ENCODE measurements around the gene NAA50.

The NAA50 gene

DNA sequence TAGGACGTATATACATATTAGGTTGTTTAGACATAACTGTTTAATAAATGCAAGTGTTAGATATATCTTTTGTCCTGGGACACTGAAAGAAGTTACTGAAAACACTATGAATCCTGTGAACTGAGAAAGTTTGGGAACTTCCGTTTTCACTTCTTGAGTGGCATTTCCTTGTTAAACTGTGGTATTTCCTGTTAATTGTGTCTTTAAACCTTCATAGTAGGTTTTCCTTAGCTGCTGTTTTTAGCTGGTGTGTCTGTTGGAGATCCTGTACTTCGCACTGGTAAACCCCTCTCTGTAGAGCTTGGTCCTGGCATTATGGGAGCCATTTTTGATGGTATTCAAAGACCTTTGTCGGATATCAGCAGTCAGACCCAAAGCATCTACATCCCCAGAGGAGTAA, 37.9 kb upstream of the NAA50 start:
- peak overlapping the region; percentile 97 for H2AK5ac ChIP-seq (ENCODE audit: low read length, severe bottlenecking)
- H3K27me3 ChIP-seq (ENCODE audit: control insufficient read depth in 1 of 2, insufficient read depth in 1 of 2, low read length in 2 of 2) = no peaks in the 10 kb centered on the region
- H3K36me3 ChIP-seq (ENCODE audit: control insufficient read depth in 1 of 2, insufficient read depth in 2 of 2, low read depth in 1 of 2, low read length in 2 of 2) = peaks cover 5 to 61% of the 10 kb centered on the region in 2 experiments
- H4K91ac ChIP-seq (ENCODE audit: low read length) = no peak overlapping the region
- H3K27ac ChIP-seq (ENCODE audit: low read length, poor library complexity, severe bottlenecking) = peak overlapping the region; percentile 68
- peak overlapping the region; percentile 89 for H2BK5ac ChIP-seq (ENCODE audit: low read depth, low read length, poor library complexity, severe bottlenecking)
- no peak overlapping the region for H3K23ac ChIP-seq (ENCODE audit: low read length in 2 of 2)
- no peak overlapping the region for H2AFZ ChIP-seq (ENCODE audit: low read depth, low read length)
- no peaks in the 10 kb centered on the region for H3K79me1 ChIP-seq (replicated peaks; ENCODE audit: low read length, poor library complexity, severe bottlenecking)
- peak overlapping the region in 1 of 2 experiments; percentile 34 for H3K18ac ChIP-seq (ENCODE audit: low read depth in 1 of 2, low read length in 2 of 2)
- WGBS = 64% methylated on average over 4 of the region's 4 CpGs
- no peak overlapping the region for H3K4me2 ChIP-seq (ENCODE audit: low read length, poor library complexity, severe bottlenecking)
- no peak overlapping the region for H3K4me3 ChIP-seq (ENCODE audit: insufficient read depth in 1 of 2, low read depth in 1 of 2, low read length in 2 of 2)
- H3K4ac ChIP-seq (ENCODE audit: low read depth in 1 of 2, low read length in 2 of 2) = peak overlapping the region in 1 of 2 experiments; percentile 75
- H3K9me3 ChIP-seq (ENCODE audit: control insufficient read depth, low read length) = no peaks in the 10 kb centered on the region
- H2BK120ac ChIP-seq (ENCODE audit: low read depth, low read length) = no peak overlapping the region
- no peak overlapping the region for H3K14ac ChIP-seq (ENCODE audit: low read length in 2 of 2)
- peak overlapping the region; percentile 94 for H3K9ac ChIP-seq (ENCODE audit: low read length)
- peak overlapping the region in 1 of 2 experiments; percentile 66 for H2BK12ac ChIP-seq (ENCODE audit: low read length in 2 of 2)
- DNase-seq = no peak
- H3K4me1 ChIP-seq (ENCODE audit: control insufficient read depth, insufficient read depth, low read depth, low read length) = no peaks in the 10 kb centered on the region
- H4K8ac ChIP-seq (ENCODE audit: low read length) = no peak overlapping the region
- H2BK15ac ChIP-seq (ENCODE audit: low read depth, poor library complexity, severe bottlenecking) = no peak overlapping the region

GRCh38 chr3:113783463-113783862, 37.4 kb upstream of the NAA50 start:
- H3K4me2 ChIP-seq (ENCODE audit: low read length, poor library complexity, severe bottlenecking) = no peak overlapping the region
- no peak overlapping the region for H2AFZ ChIP-seq (ENCODE audit: low read depth, low read length)
- no peak overlapping the region for H3K27ac ChIP-seq (ENCODE audit: low read length, poor library complexity, severe bottlenecking)
- no peak overlapping the region for H3K23ac ChIP-seq (ENCODE audit: low read length in 2 of 2)
- H4K8ac ChIP-seq (ENCODE audit: low read length) = no peak overlapping the region
- H3K18ac ChIP-seq (ENCODE audit: low read depth in 1 of 2, low read length in 2 of 2) = no peak overlapping the region
- no peak overlapping the region for H4K91ac ChIP-seq (ENCODE audit: low read length)
- H3K27me3 ChIP-seq (ENCODE audit: control insufficient read depth in 1 of 2, insufficient read depth in 1 of 2, low read length in 2 of 2) = no peaks in the 10 kb centered on the region
- no peak overlapping the region for H3K4ac ChIP-seq (ENCODE audit: low read depth in 1 of 2, low read length in 2 of 2)
- H2AK5ac ChIP-seq (ENCODE audit: low read length, severe bottlenecking) = no peak overlapping the region
- no peak overlapping the region for H2BK12ac ChIP-seq (ENCODE audit: low read length in 2 of 2)
- H3K4me1 ChIP-seq (ENCODE audit: control insufficient read depth, insufficient read depth, low read depth, low read length) = no peaks in the 10 kb centered on the region
- H3K14ac ChIP-seq (ENCODE audit: low read length in 2 of 2) = no peak overlapping the region
- H3K9me3 ChIP-seq (ENCODE audit: control insufficient read depth, low read length) = no peaks in the 10 kb centered on the region
- no peak overlapping the region for H2BK120ac ChIP-seq (ENCODE audit: low read depth, low read length)
- H3K4me3 ChIP-seq (ENCODE audit: insufficient read depth in 1 of 2, low read depth in 1 of 2, low read length in 2 of 2) = no peak overlapping the region
- H2BK5ac ChIP-seq (ENCODE audit: low read depth, low read length, poor library complexity, severe bottlenecking) = no peak overlapping the region
- peaks cover 5 to 62% of the 10 kb centered on the region in 2 experiments for H3K36me3 ChIP-seq (ENCODE audit: control insufficient read depth in 1 of 2, insufficient read depth in 2 of 2, low read depth in 1 of 2, low read length in 2 of 2)
- H3K9ac ChIP-seq (ENCODE audit: low read length) = peak overlapping the region; percentile 94
- no peak overlapping the region for H2BK15ac ChIP-seq (ENCODE audit: low read depth, poor library complexity, severe bottlenecking)
- no peaks in the 10 kb centered on the region for H3K79me1 ChIP-seq (replicated peaks; ENCODE audit: low read length, poor library complexity, severe bottlenecking)
- peak; percentile 98 for DNase-seq

DNA sequence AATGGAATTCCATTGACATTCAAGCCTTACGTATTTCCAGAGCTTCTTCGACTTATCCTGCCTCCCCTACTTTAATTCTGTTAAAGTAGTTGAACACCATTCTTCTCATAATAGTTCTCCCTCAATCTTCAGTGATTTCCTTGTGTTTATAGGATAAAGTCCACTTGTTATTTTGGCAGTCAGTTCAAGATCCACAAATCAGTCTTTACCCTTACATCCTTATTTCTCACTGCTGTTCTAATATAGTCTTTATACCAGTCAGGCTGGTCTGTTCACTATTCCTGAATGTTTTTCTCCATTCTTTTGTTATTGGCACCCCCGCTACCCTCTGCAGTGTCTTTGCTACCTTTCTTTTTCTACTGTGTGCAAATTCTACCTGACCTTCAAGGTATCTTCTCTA, 30.5 kb upstream of the NAA50 start:
- no peak overlapping the region for H3K9ac ChIP-seq (ENCODE audit: low read length)
- H2BK15ac ChIP-seq (ENCODE audit: low read depth, poor library complexity, severe bottlenecking) = no peak overlapping the region
- peaks cover 19% of the 10 kb centered on the region for H3K79me1 ChIP-seq (replicated peaks; ENCODE audit: low read length, poor library complexity, severe bottlenecking)
- H3K23ac ChIP-seq (ENCODE audit: low read length in 2 of 2) = no peak overlapping the region
- H3K27me3 ChIP-seq (ENCODE audit: control insufficient read depth in 1 of 2, insufficient read depth in 1 of 2, low read length in 2 of 2) = no peaks in the 10 kb centered on the region
- H3K36me3 ChIP-seq (ENCODE audit: control insufficient read depth in 1 of 2, insufficient read depth in 2 of 2, low read depth in 1 of 2, low read length in 2 of 2) = peaks cover 0 to 37% of the 10 kb centered on the region in 2 experiments
- H3K4ac ChIP-seq (ENCODE audit: low read depth in 1 of 2, low read length in 2 of 2) = no peak overlapping the region
- no peaks in the 10 kb centered on the region for H3K9me3 ChIP-seq (ENCODE audit: control insufficient read depth, low read length)
- H2BK120ac ChIP-seq (ENCODE audit: low read depth, low read length) = no peak overlapping the region
- H4K8ac ChIP-seq (ENCODE audit: low read length) = no peak overlapping the region
- H2AFZ ChIP-seq (ENCODE audit: low read depth, low read length) = no peak overlapping the region
- no peak overlapping the region for H3K4me2 ChIP-seq (ENCODE audit: low read length, poor library complexity, severe bottlenecking)
- H4K91ac ChIP-seq (ENCODE audit: low read length) = no peak overlapping the region
- no peak overlapping the region for H3K14ac ChIP-seq (ENCODE audit: low read length in 2 of 2)
- WGBS = 79% methylated on average over 3 of the region's 3 CpGs
- H3K27ac ChIP-seq (ENCODE audit: low read length, poor library complexity, severe bottlenecking) = no peak overlapping the region
- H3K18ac ChIP-seq (ENCODE audit: low read depth in 1 of 2, low read length in 2 of 2) = no peak overlapping the region
- H2AK5ac ChIP-seq (ENCODE audit: low read length, severe bottlenecking) = no peak overlapping the region
- H3K4me1 ChIP-seq (ENCODE audit: control insufficient read depth, insufficient read depth, low read depth, low read length) = peaks cover 5% of the 10 kb centered on the region
- H3K4me3 ChIP-seq (ENCODE audit: insufficient read depth in 1 of 2, low read depth in 1 of 2, low read length in 2 of 2) = no peak overlapping the region
- H2BK12ac ChIP-seq (ENCODE audit: low read length in 2 of 2) = no peak overlapping the region
- no peak for DNase-seq
- H2BK5ac ChIP-seq (ENCODE audit: low read depth, low read length, poor library complexity, severe bottlenecking) = no peak overlapping the region

- no peak overlapping the region for H4K8ac ChIP-seq (ENCODE audit: low read length)
- H4K91ac ChIP-seq (ENCODE audit: low read length) = no peak overlapping the region
- 100% methylated on average over 1 of the region's 1 CpG for WGBS
- no peak overlapping the region for H3K27ac ChIP-seq (ENCODE audit: low read length, poor library complexity, severe bottlenecking)
- H3K36me3 ChIP-seq (ENCODE audit: control insufficient read depth in 1 of 2, insufficient read depth in 2 of 2, low read depth in 1 of 2, low read length in 2 of 2) = peaks cover 0 to 27% of the 10 kb centered on the region in 2 experiments
- no peak overlapping the region for H2AFZ ChIP-seq (ENCODE audit: low read depth, low read length)
- DNase-seq = no peak
- no peak overlapping the region for H3K4ac ChIP-seq (ENCODE audit: low read depth in 1 of 2, low read length in 2 of 2)
- H2BK15ac ChIP-seq (ENCODE audit: low read depth, poor library complexity, severe bottlenecking) = no peak overlapping the region
- no peak overlapping the region for H2AK5ac ChIP-seq (ENCODE audit: low read length, severe bottlenecking)
- no peak overlapping the region for H3K9ac ChIP-seq (ENCODE audit: low read length)
- no peak overlapping the region for H3K4me2 ChIP-seq (ENCODE audit: low read length, poor library complexity, severe bottlenecking)
- H3K14ac ChIP-seq (ENCODE audit: low read length in 2 of 2) = no peak overlapping the region
- H3K23ac ChIP-seq (ENCODE audit: low read length in 2 of 2) = no peak overlapping the region
- no peaks in the 10 kb centered on the region for H3K27me3 ChIP-seq (ENCODE audit: control insufficient read depth in 1 of 2, insufficient read depth in 1 of 2, low read length in 2 of 2)
- no peak overlapping the region for H2BK5ac ChIP-seq (ENCODE audit: low read depth, low read length, poor library complexity, severe bottlenecking)
- H3K18ac ChIP-seq (ENCODE audit: low read depth in 1 of 2, low read length in 2 of 2) = peak overlapping the region in 1 of 2 experiments; percentile 52
- no peaks in the 10 kb centered on the region for H3K9me3 ChIP-seq (ENCODE audit: control insufficient read depth, low read length)
- H3K4me3 ChIP-seq (ENCODE audit: insufficient read depth in 1 of 2, low read depth in 1 of 2, low read length in 2 of 2) = no peak overlapping the region
- H3K79me1 ChIP-seq (replicated peaks; ENCODE audit: low read length, poor library complexity, severe bottlenecking) = peaks cover 19% of the 10 kb centered on the region
- H2BK120ac ChIP-seq (ENCODE audit: low read depth, low read length) = no peak overlapping the region
- H2BK12ac ChIP-seq (ENCODE audit: low read length in 2 of 2) = no peak overlapping the region
- H3K4me1 ChIP-seq (ENCODE audit: control insufficient read depth, insufficient read depth, low read depth, low read length) = peaks cover 5% of the 10 kb centered on the region
Observed at GRCh38 chr3:113775516-113775915, 29.5 kb upstream of the NAA50 start.
